Measurements from ENCODE around the gene STXBP5. TPM values are rescaled to one million over a fixed set of nuclear protein-coding genes. Genes with fewer than 3 reads are reported as not detected.

The STXBP5 gene
- total and polyA plus RNA-seq, 4 donors, result 1.9 to 8.9 (median 4.8) TPM

GRCh38 chr6:147173140-147173539 lies 31.1 kb upstream of the STXBP5 start (continued):
- TF ChIP-seq YY1 (IDR thresholded peaks at IDR 0.05) (no peak), GABPA (IDR thresholded peaks at IDR 0.05 in 1 of 2, conservative IDR thresholded peaks at IDR 0.05 in 1 of 2) (no peak), JUND (IDR thresholded peaks at IDR 0.05) (no peak), FOXA2 (IDR thresholded peaks at IDR 0.05) (no peak), SP1 (IDR thresholded peaks at IDR 0.05) (no peak), EGR1 (IDR thresholded peaks at IDR 0.05; ENCODE audit: low read depth in 2 of 2) (no peak), HNF4A (conservative IDR thresholded peaks at IDR 0.05) (no peak), RAD21 (IDR thresholded peaks at IDR 0.05) (no peak)

- WGBS, result 92% methylated on average over 3 of the region's 3 CpGs
- H3K4me1 ChIP-seq (ENCODE audit: control insufficient read depth in 4 of 4, insufficient read depth in 4 of 4, low read length in 3 of 4), result no peaks in the 10 kb centered on the region
- no peak overlapping the region for H3K9ac ChIP-seq (ENCODE audit: low read depth in 1 of 2, low read length in 2 of 2)
- no peaks in the 10 kb centered on the region for H3K36me3 ChIP-seq (ENCODE audit: control insufficient read depth in 4 of 4, insufficient read depth in 3 of 4, low read depth in 1 of 4, low read length in 3 of 4)
- no peak for TF ChIP-seq EGR1 (IDR thresholded peaks at IDR 0.05; ENCODE audit: low read depth in 2 of 2)
- no peak for TF ChIP-seq YY1 (IDR thresholded peaks at IDR 0.05)
- TF ChIP-seq REST (IDR thresholded peaks at IDR 0.05), result no peak
- TF ChIP-seq HNF4G (IDR thresholded peaks at IDR 0.05), result no peak
- no peak for TF ChIP-seq FOXA2 (IDR thresholded peaks at IDR 0.05)
- TF ChIP-seq HNF4A (conservative IDR thresholded peaks at IDR 0.05), result no peak
- TF ChIP-seq GABPA (IDR thresholded peaks at IDR 0.05 in 1 of 2, conservative IDR thresholded peaks at IDR 0.05 in 1 of 2), result no peak
- no peak for TF ChIP-seq TAF1 (conservative IDR thresholded peaks at IDR 0.05)
- TF ChIP-seq JUND (IDR thresholded peaks at IDR 0.05), result no peak
- TF ChIP-seq RXRA (IDR thresholded peaks at IDR 0.05), result no peak
- no peak for TF ChIP-seq FOXA1 (IDR thresholded peaks at IDR 0.05)
- TF ChIP-seq CTCF (IDR thresholded peaks at IDR 0.05; ENCODE audit: low read depth, low read length, missing input control), result no peak
- no peak for TF ChIP-seq ZBTB33 (IDR thresholded peaks at IDR 0.05)
- H3K27me3 ChIP-seq (ENCODE audit: control insufficient read depth in 4 of 4, insufficient read depth in 4 of 4, low read length in 3 of 4), result no peaks in the 10 kb centered on the region
- DNase-seq (ENCODE audit: low spot score), result no peak
- no peaks in the 10 kb centered on the region for H3K9me3 ChIP-seq (ENCODE audit: control insufficient read depth in 4 of 4, low read length in 3 of 4)
- H3K27ac ChIP-seq (ENCODE audit: low read depth in 1 of 2, low read length in 2 of 2), result no peak overlapping the region
- no peak overlapping the region for H3K4me3 ChIP-seq (ENCODE audit: low read depth in 1 of 3, low read length in 3 of 3)
Observed at GRCh38 chr6:147173675-147174308, 30.4 kb upstream of the STXBP5 start.

All from liver (tissue), 9 donors.